RWPE1 (cell line): ENCODE measurements around the gene LAMA2.

ENCODE experiments used
- CTCF ChIA-PET: fragments of 350-600 bp; sonication (Branson Sonifier 250); formaldehyde crosslinking; extraction: SDS; loops from one replicate; lab custom pipeline; 2021; lab: Yijun Ruan, JAX
- POLR2A ChIA-PET: fragments of 400-600 bp; formaldehyde crosslinking; extraction: SDS; loops from one replicate; lab custom pipeline; 2020; ENCODE audit warnings: antibody characterized with exemption; ENCODE audit not compliant: low non-redundant PET; lab: Yijun Ruan, JAX
- DNase-seq: peaks from one replicate; pipeline ENCODE4 v3.0.0; 2012; ENCODE audit warnings: low spot score
- H3K27ac ChIP-seq: fragments of 450-650 bp; 2 replicates; pipeline ENCODE4 v1.5.1; 2017
- TF ChIP-seq, protein P1 (sequence below): fragments of 450-650 bp; conservative IDR thresholded peaks from 2 replicates; pipeline ENCODE4 v1.5.1; 2017; ENCODE audit warnings: low read depth, mild to moderate bottlenecking

The LAMA2 gene

DNA sequence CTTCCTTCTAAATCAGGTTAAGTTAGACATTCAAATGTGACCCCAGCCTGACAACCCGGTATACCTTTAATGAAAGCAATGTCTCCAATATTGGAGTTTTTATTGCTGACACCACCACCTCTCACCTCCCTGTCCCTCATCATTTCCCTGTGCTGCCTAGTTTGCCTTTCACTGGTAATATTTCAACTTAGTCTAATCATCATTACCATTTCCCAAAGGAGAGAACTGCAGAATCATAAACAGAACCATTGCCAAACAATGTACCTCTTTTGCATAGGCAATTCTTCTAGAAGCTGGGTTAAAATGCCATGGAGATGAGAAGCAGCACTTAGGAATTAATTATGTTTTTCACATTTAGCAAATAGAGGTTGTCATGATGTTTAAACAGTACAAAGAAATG is 370.3 kb downstream of the LAMA2 start:
- TF ChIP-seq, protein P1, sequence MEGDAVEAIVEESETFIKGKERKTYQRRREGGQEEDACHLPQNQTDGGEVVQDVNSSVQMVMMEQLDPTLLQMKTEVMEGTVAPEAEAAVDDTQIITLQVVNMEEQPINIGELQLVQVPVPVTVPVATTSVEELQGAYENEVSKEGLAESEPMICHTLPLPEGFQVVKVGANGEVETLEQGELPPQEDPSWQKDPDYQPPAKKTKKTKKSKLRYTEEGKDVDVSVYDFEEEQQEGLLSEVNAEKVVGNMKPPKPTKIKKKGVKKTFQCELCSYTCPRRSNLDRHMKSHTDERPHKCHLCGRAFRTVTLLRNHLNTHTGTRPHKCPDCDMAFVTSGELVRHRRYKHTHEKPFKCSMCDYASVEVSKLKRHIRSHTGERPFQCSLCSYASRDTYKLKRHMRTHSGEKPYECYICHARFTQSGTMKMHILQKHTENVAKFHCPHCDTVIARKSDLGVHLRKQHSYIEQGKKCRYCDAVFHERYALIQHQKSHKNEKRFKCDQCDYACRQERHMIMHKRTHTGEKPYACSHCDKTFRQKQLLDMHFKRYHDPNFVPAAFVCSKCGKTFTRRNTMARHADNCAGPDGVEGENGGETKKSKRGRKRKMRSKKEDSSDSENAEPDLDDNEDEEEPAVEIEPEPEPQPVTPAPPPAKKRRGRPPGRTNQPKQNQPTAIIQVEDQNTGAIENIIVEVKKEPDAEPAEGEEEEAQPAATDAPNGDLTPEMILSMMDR, result no peak
- ChIA-PET CTCF (interaction anchor here (0.6 kb wide), 1 partner anchor 1201 kb away, joined by 4 read pairs; no protein-coding TSS in a partner anchor), POLR2A (no interaction called here)
- DNase-seq, result no peak
- H3K27ac ChIP-seq, result no peak overlapping the region

DNA sequence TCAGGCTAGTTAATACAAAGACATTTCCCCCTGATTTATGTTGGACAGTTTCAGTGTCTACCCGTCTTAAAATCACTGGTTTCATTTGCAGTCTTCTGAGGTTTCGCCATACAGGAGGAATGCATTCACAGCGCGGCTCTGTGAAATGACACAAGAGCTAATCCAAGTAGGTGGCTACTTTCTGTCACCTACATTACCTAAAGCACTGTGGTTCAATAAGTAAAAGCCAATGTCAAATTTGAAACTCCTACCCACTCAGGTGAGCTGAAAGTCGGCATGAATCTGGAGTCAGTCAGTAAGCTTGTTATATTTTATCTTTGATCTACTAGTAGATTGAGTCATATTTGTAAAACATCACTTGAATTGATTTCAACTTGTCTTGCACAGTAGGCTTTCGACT is 370.8 kb downstream of the LAMA2 start:
- DNase-seq, result no peak
- TF ChIP-seq, protein P1, result no peak
- no peak overlapping the region for H3K27ac ChIP-seq
- ChIA-PET POLR2A (no interaction called here), CTCF (no interaction called here)

DNA sequence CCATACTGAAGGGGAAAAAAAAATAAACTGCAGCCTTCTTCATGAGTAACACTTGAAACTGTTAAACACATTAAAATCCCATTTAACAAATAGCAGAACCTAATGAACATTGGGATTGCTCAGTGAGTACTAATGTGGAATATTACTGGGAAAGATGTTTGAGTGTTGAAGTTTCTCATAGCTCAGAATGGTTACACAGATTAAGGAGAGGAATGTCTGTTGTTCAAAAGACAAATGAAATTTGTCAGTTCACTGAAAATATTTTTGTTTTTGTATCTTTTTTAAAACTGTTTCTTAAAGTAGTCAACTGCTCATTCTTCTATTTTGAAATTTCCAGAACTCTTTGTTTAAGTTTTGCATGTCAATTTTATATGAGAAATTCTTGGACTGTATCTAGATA is 374.3 kb downstream of the LAMA2 start:
- TF ChIP-seq, protein P1, result no peak
- POLR2A ChIA-PET, result no interaction called here
- CTCF ChIA-PET, result no interaction called here
- no peak overlapping the region for H3K27ac ChIP-seq
- no peak for DNase-seq

DNA sequence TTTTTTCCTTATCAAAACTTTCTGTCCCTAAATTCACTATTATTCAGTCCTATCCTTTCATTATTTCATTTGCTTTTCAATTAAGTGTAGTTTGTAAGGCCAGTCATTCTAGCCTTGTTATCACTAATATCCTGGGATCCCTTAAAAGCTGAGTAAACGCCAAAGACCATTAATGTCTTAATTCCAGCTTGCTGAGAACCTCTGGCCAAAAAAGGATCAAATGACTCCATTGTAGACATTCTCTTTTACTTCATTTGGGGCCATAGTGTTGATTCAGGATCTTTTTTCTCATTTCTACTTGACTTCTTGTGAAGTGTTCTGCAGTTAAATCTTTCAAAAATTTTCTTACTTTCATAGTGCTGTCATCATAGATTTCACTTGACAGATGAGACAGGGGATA is 379.7 kb downstream of the LAMA2 start:
- DNase-seq, result no peak
- no peak overlapping the region for H3K27ac ChIP-seq
- TF ChIP-seq, protein P1, result no peak
- ChIA-PET CTCF (interaction anchor here (0.6 kb wide), 1 partner anchor 113 kb away, joined by 3 read pairs; no protein-coding TSS in a partner anchor), POLR2A (no interaction called here)

DNA sequence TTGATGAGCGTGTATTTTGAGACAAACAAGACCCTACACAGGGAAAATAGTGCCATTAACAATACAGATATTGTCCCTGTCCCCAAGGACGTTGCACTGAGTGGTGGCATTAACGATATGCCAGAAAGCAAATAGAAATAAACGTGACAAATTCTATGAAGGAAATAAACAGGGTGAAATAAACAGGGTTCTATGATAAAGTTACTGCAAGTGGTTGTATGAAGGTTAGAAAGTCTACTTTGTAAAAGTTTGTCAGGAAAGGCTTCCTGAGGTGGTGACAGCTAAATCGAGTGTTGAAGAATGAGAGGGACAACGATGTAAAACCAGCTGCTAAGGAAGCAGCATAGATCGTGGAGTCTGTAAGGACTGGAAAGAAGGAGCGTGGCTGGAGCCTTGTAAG is 380.2 kb downstream of the LAMA2 start:
- no peak overlapping the region for H3K27ac ChIP-seq
- no peak for DNase-seq
- TF ChIP-seq, protein P1, result no peak
- CTCF ChIA-PET, result interaction anchor here (0.6 kb wide), 2 partner anchors 11 to 113 kb away, joined by 3 read pairs; no protein-coding TSS in a partner anchor
- POLR2A ChIA-PET, result no interaction called here

DNA sequence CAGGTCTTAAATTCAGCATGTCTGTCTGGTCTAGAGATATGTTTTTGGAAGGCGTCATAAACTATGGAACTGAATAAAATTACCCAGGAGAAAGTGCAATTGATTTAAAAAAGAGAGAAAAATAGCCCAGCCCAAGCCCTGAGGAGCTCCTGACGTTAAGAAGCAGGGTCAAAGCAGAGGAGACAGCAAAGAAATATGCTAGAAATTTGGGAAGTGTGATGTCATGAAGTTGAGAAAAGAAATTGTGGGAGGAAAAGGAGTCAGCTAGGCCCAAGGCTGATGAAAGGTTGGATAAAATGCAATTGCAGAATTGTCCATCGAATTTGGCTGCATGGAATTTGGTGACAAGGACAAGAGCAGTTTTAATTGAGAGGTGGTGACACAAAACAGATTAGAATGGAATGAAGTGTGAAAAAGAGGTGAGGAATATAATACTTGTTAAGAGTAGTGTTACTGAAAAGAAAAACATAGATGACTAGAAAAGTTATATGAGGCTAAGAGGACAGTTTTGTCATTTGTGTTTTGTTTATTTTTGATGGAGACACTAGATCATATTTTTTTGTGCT is 381.6 kb downstream of the LAMA2 start:
- TF ChIP-seq, protein P1, result no peak
- no peak for DNase-seq
- H3K27ac ChIP-seq, result no peak overlapping the region
- ChIA-PET CTCF (interaction anchor here (0.7 kb wide), 1 partner anchor 310 kb away, joined by 3 read pairs; no protein-coding TSS in a partner anchor), POLR2A (no interaction called here)
